Loucy (cell line): ENCODE data around the gene ART1.

ENCODE experiments used
- H2AFZ ChIP-seq: fragments of 200-600 bp; sonication (generic); 2 replicates; pipeline ENCODE4 v1.6.0; 2016; ENCODE audit warnings: antibody characterized with exemption, mild to moderate bottlenecking, low read length, moderate library complexity
- H3F3A ChIP-seq: fragments of 200-600 bp; 2 replicates; pipeline ENCODE4 v1.6.0; 2016; ENCODE audit warnings: antibody characterized with exemption, low read depth, mild to moderate bottlenecking
- H3K27me3 ChIP-seq: fragments of 200-600 bp; sonication (generic); 2 replicates; pipeline ENCODE4 v1.6.1; 2014; ENCODE audit warnings: low read length, mild to moderate bottlenecking; ENCODE audit not compliant: insufficient read depth, poor library complexity, severe bottlenecking
- H3K36me3 ChIP-seq: fragments of 200-600 bp; sonication (generic); 2 replicates; pipeline ENCODE4 v1.6.1; 2016; ENCODE audit warnings: low read length; ENCODE audit not compliant: insufficient read depth
- H3K4me1 ChIP-seq: fragments of 200-600 bp; sonication (generic); 2 replicates; pipeline ENCODE4 v1.5.1; 2014; ENCODE audit warnings: low read length, mild to moderate bottlenecking; ENCODE audit not compliant: insufficient read depth, poor library complexity, severe bottlenecking
- H3K4me2 ChIP-seq: fragments of 200-600 bp; sonication (generic); 2 replicates; pipeline ENCODE4 v1.6.0; 2014; ENCODE audit warnings: antibody characterized with exemption, low read length, low read depth, mild to moderate bottlenecking; ENCODE audit not compliant: poor library complexity, severe bottlenecking
- H3K4me3 ChIP-seq: fragments of 200-600 bp; sonication (generic); 2 replicates; pipeline ENCODE4 v1.5.1; 2014; ENCODE audit warnings: low read length, mild to moderate bottlenecking, mixed read lengths; ENCODE audit not compliant: poor library complexity, severe bottlenecking
- H3K79me2 ChIP-seq: fragments of 200-600 bp; sonication (generic); 2 replicates; pipeline ENCODE4 v1.6.1; 2014; ENCODE audit warnings: low read length; ENCODE audit not compliant: insufficient read depth
- H3K9ac ChIP-seq: fragments of 200-600 bp; sonication (generic); 2 replicates; pipeline ENCODE4 v1.6.0; 2014; ENCODE audit warnings: mild to moderate bottlenecking, low read depth, low read length, moderate library complexity; ENCODE audit not compliant: poor library complexity, severe bottlenecking
- H3K9me2 ChIP-seq: fragments of 200-600 bp; sonication (generic); replicated peaks from 2 replicates; pipeline ENCODE4 v1.6.1; 2016; ENCODE audit warnings: low read depth, low read length, mixed read lengths
- H3K9me3 ChIP-seq: fragments of 200-600 bp; sonication (generic); 2 replicates; pipeline ENCODE4 v1.6.1; 2014; ENCODE audit warnings: mild to moderate bottlenecking, antibody characterized with exemption, low read length, low read depth; ENCODE audit not compliant: insufficient read depth
- H4K20me1 ChIP-seq: fragments of 200-600 bp; sonication (generic); 2 replicates; pipeline ENCODE4 v1.6.0; 2014; ENCODE audit warnings: antibody characterized with exemption, low read length, mild to moderate bottlenecking; ENCODE audit not compliant: insufficient read depth, poor library complexity, severe bottlenecking
- EZH2phosphoT487 ChIP-seq: fragments of 200-600 bp; IDR thresholded peaks from 2 replicates; pipeline ENCODE4 v1.6.1; 2018; ENCODE audit warnings: antibody characterized with exemption, mild to moderate bottlenecking, moderate library complexity, borderline replicate concordance
- TF ChIP-seq, protein P1 (sequence below): fragments of 200-600 bp; sonication (generic); conservative IDR thresholded peaks from 2 replicates; pipeline ENCODE4 v1.5.1; 2014; ENCODE audit warnings: mild to moderate bottlenecking, antibody characterized with exemption, low read length

Gene ART1

DNA sequence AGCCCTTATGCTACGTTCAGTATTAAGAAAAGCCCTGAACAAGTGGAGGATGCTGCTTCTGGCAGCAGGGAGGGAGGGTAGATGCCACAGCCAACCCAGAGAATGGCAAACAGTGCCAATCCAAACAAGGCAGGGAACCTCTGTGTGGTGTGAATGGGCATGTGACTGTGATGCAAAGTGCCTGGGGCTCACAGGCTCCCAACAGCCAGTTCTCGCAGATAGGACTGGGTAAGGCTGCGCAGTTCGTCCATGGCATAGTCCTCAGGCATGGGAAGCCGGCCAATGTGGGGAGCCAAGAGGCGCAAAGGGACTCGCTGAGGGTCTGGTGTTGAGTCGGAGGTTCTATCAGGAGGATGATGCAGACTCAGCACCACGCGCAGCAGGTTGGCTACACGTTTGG lies 31.0 kb downstream of the ART1 start:
- no peaks in the 10 kb centered on the region for H3K79me2 ChIP-seq
- H3F3A ChIP-seq = no peaks in the 10 kb centered on the region
- H3K4me3 ChIP-seq = no peak overlapping the region
- H3K9ac ChIP-seq = no peak overlapping the region
- no peaks in the 10 kb centered on the region for H3K9me2 ChIP-seq
- TF ChIP-seq, protein P1, sequence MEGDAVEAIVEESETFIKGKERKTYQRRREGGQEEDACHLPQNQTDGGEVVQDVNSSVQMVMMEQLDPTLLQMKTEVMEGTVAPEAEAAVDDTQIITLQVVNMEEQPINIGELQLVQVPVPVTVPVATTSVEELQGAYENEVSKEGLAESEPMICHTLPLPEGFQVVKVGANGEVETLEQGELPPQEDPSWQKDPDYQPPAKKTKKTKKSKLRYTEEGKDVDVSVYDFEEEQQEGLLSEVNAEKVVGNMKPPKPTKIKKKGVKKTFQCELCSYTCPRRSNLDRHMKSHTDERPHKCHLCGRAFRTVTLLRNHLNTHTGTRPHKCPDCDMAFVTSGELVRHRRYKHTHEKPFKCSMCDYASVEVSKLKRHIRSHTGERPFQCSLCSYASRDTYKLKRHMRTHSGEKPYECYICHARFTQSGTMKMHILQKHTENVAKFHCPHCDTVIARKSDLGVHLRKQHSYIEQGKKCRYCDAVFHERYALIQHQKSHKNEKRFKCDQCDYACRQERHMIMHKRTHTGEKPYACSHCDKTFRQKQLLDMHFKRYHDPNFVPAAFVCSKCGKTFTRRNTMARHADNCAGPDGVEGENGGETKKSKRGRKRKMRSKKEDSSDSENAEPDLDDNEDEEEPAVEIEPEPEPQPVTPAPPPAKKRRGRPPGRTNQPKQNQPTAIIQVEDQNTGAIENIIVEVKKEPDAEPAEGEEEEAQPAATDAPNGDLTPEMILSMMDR = no peak
- TF ChIP-seq EZH2phosphoT487 = no peak
- no peaks in the 10 kb centered on the region for H3K9me3 ChIP-seq
- H3K4me2 ChIP-seq = no peak overlapping the region
- no peak overlapping the region for H2AFZ ChIP-seq
- peaks cover 95% of the 10 kb centered on the region for H3K36me3 ChIP-seq
- no peaks in the 10 kb centered on the region for H3K4me1 ChIP-seq
- H3K27me3 ChIP-seq = no peaks in the 10 kb centered on the region
- peaks cover 2% of the 10 kb centered on the region for H4K20me1 ChIP-seq

DNA sequence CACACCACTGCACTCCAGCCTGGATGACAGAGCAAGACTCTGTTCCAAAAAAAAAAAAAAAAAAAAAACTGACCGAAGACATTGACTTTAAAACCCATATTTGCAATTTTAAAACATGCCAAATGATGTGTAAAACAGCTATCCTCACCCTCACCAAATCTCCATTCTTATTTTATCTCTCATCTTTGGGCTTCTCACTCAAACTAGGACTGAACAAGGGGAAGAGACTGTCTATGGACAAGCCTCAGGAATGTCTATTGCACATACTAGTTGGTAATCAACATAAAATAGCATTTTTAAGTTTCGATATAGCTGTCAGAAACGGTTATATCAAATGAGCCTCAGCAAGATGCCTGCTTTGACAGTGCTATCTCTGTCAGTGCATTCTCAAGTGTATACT lies 34.1 kb downstream of the ART1 start:
- H2AFZ ChIP-seq = no peak overlapping the region
- H3K36me3 ChIP-seq = peaks cover 92% of the 10 kb centered on the region
- no peaks in the 10 kb centered on the region for H3F3A ChIP-seq
- no peak for TF ChIP-seq EZH2phosphoT487
- TF ChIP-seq, protein P1 = no peak
- no peak overlapping the region for H3K9ac ChIP-seq
- H3K4me1 ChIP-seq = no peaks in the 10 kb centered on the region
- H4K20me1 ChIP-seq = peaks cover 2% of the 10 kb centered on the region
- H3K9me3 ChIP-seq = no peaks in the 10 kb centered on the region
- H3K27me3 ChIP-seq = no peaks in the 10 kb centered on the region
- no peaks in the 10 kb centered on the region for H3K9me2 ChIP-seq
- no peak overlapping the region for H3K4me3 ChIP-seq
- no peaks in the 10 kb centered on the region for H3K79me2 ChIP-seq
- no peak overlapping the region for H3K4me2 ChIP-seq

DNA sequence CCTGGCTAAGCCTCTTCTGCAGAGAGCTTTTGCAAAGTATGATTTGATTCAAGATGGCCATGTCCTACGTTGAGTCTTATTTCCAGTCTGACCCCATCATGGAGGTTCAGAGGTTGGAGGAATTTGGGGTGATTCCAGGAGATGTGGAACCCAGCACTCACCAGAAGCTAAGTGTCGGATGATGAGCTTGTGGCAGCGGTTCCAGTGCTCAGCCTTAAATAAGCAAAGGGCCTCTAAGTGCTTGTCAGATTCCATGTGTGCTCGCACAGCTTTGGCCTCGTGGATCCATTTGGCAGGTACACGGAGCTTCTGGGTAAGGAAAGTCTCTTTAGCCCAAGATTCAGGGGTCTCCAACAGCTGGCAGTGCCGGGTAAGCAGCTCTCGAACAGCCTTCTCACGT lies 38.1 kb downstream of the ART1 start:
- Histone ChIP-seq H3K9me2 (no peaks in the 10 kb centered on the region), H3K27me3 (no peaks in the 10 kb centered on the region), H3K9me3 (no peaks in the 10 kb centered on the region), H3K79me2 (no peaks in the 10 kb centered on the region), H3K4me1 (no peaks in the 10 kb centered on the region), H3K4me2 (no peak overlapping the region), H3K9ac (no peak overlapping the region), H4K20me1 (no peaks in the 10 kb centered on the region), H3F3A (no peaks in the 10 kb centered on the region), H3K36me3 (peaks cover 91% of the 10 kb centered on the region), H3K4me3 (no peak overlapping the region), H2AFZ (no peak overlapping the region)
- TF ChIP-seq EZH2phosphoT487 = no peak
- TF ChIP-seq, protein P1 = 0 out of 2 replicates have a peak, but pooled peaks have one; percentile 11
